Measurements from ENCODE around the gene GMPR.
"Not testable (repeated sequence)": the region's sequence is repeated elsewhere in the genome, so short reads cannot be mapped to it uniquely, and the experiment has no call there.

Gene GMPR

DNA sequence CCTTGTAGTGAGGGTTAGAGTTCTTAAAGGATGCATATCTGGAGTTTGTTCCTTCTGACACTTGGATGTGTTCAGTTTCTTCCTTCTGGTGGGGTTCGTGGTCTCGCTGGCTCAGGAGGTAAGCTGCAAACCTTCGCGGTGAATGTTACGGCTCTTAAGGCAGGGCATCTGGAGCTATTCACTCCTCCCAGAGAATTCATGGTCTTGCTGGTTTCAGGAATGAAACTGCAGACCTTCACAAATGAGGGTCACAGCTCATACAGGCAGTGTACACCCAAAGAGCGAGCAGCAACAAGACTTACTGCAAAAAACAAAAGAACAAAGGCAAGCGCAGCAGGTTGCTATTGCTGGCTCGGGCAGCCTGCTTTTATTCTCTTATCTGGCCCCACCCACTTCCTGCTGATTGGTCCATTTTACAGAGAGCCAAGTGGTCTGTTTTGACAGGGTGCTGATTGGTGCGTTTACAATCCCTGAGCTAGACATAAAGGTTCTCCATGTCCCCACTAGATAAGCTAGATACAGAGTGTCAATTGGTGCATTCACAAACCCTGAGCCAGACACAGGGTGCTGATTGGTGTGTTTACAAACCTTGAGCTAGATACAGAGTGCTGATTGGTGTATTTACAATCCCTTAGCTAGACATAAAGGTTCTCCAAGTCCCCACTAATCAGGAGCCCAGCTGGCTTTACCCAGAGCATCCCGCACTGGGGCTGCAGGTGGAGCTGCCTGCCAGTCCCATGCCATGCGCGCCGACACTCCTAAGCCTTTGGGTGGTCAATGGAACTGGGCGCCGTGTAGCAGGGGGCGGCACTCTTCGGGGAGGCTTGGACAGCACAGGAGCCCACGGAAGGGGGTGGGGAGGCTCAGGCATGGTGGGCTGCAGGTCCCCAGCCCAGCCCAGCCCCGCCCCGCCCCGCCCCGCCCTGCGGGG is 12.0 kb upstream of the GMPR start:
- DNase-seq: not testable (repeated sequence)

DNA sequence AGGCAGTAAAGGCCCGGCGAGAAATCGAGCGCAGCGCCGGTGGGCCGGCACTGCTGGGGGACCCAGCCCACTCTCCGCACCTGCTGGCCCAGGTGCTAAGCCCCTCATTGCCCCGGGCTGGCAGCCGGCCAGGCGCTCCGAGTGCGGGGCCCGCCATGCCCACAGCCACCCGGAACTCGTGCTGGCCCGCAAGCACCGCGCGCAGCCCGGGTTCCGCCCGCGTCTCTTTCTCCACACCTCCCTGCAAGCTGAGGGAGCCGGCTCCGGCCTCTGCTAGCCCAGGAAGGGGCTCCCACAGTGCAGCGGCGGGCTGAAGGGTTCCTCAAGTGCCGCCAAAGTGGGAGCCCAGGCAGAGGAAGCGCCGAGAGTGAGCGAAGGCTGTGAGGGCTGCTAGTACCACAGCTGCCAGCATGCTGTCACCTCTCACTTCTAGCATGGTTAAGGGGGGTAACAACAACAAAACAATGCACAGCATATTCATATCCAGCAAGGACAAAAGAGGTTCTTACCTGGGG is 11.3 kb upstream of the GMPR start:
- DNase-seq: no peak

DNA sequence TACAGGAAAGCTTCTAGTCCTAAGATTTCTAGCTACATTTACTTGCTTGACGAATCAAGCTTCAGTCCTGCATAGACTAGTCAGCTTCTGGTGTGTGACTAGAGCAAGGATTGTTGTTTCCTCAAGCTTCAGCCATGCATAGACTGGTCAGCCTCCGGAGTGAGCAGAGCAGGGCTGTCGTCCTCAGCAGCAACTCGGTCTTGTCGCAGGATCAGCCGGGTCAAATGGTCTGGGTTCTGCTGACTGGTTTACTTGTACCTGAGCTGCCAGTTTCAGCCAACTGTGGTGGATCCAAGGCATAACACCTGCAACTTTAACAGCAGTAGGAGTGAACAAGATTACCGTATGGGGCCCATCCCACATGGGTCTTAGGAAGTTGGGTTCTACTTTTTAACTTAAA is 10.8 kb upstream of the GMPR start:
- no peak for DNase-seq

DNA sequence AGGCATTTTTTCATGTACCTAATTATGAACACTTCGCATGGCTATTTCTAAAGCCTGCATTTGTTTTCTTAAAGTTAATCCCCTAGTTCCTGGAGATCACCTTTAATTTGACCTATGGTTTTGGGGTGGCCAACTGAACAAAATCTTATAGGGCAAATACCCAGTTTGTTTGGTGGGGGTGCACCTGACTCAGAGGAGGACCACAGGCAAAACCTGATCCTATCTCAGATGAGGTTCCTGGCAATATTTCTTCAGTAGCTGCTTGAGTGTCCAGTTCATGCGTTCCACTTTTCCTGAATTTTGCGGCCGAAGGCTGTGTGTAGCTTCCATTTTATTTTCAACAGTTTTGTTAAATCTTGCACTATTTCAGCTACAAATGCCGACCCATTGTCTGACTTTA is 10.3 kb upstream of the GMPR start:
- DNase-seq: no peak

DNA sequence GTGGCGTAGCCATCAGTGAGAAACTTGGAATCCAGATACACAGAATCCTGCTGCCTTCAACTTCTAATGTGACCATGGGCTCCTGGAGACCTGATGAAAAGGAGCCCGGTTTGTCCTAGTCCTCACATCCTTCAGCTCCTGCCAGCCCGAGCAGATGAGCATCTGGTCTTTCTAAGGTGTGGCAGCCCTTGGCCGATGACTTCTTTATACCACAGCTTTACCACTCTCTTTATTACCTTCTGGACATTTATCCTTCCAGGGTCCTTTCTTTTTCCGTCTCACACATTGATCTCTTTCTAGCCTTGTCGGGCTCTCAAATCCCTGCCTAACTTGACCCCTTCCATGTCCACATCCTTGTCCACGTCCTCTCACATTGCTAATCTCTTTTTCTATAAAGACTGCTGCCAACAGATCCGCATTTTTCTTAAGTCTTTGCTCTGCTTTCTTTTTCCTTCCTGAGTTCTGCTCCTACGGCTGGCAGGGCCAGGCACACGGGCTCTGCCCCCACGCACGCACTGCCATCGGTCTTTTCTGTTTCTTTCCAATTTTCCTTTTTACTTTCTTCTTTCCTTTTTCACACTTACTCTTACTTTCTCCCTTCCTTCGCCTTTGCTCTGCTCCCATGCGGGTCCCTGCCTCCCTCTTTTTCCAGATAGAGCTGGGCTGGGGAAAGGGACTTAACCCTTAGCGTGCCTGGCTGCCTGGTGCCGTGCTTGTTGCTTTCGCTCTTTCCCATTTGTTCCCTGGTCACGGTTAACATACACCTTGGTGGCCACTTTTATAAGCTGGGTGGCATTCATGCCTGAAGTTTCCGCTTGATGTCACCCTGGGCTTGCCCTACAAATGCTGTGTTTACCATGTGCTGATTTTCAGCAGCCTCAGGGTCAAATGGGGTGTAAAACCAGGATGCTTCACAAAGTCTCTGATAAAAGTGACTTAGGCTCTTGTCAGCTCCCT is 9.4 kb upstream of the GMPR start:
- no peak for DNase-seq

DNA sequence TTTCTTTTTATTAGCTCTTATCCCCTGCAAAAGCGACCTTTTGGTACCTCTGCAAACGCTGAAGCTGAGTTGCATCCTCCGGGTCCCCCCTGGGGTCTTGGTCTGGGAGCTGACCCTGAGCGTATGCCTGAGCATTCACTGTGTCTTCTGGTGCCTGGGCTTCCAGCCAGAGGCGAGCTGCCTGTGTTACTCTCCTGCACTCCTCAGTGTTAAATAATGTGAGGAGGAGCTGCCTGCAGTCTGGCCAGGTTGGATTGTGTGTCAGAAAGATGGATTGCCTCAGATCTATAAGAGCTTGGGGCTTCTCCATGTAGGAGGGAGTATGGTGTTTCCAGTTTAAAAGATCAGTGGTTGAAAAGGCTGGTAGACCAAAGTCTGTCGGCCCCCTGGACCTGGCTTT is 8.7 kb upstream of the GMPR start:
- DNase-seq: no peak

DNA sequence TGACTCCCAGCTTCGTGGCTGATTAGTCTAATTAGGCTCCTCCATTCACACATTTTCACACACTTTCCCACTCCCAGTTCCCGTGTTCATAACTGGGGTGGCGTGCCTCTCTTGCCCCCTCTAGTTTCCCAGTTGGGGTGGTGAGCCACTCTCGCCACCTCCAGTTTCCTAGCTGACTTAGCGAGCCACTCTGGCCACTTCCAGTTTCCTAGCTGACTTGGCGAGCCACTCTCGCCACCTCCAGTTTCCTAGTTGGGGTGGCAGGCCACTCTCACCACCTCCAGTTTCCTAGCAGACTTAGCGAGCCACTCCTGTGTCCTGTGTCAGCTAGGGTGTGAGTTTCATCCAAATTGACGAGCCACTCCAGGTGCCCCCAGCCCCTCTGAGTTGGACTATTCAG is 7.4 kb upstream of the GMPR start:
- DNase-seq: no peak

DNA sequence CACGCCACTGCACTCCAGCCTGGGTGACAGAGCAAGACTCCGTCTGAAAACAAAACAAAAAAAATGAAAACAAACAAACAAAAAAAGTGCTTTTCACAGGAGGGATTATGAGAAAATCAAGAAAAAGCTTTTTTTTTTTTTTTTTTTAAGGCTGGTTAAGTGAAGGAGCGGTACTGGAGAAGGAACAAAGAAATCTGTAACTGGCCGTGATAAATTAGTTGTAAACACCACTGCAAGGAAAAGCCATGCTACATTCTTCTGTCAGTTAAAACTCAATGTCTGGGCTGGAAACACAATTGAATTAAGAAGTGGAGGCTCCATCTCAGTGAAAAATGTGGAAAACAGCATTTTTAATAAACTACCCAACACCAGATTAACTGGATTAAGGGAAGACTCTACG is 6.3 kb upstream of the GMPR start:
- DNase-seq: no peak

DNA sequence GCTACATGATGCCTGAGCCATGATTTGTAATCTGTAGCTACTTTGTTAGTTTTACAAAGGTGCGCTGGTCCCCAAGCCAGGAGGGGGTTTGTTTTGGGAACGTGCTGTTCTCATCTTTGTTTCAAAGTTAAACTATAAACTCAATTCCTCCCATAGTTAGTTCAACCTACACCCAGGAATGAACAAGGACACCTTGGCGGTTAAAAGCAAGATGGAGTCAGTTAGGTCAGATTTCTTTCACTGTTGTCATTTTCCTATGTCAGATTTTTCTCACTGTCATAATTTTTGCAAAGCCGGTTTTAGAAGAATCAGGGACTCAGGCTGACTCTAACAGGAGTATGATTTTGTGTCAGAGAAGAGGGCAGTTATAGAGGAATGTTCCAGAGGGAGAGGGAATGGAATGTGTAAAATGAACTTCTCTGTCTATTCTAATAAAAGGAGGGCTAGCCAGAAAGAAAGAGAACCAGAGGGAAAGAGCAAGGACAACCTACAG is 2.3 kb upstream of the GMPR start:
- DNase-seq: no peak

DNA sequence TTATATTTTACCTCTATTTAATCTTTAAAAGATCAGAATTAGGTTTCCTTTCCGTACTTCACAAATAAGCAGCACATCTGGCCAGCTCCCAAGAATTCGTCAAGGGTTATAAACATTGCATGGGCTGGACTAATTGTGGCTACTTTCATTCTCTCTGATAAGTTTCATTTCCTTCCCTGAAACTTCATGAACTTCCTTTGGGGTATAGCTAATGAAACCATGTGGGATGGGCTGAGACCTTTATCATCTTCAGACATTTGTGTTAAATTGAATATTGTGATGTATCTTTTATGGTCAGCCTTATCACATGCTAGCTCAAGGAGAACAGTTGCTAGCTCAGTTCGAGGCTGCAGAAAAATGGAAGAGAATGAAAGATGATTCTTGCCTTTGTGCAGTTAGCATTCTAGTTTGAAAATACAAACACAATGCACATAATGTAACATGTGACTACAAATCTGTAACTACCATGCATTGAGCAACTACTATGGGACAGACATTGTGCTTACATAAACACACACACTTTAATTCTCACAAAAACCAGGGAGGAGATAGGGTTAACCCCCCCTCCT is 1.7 kb upstream of the GMPR start:
- no peak for DNase-seq

DNA sequence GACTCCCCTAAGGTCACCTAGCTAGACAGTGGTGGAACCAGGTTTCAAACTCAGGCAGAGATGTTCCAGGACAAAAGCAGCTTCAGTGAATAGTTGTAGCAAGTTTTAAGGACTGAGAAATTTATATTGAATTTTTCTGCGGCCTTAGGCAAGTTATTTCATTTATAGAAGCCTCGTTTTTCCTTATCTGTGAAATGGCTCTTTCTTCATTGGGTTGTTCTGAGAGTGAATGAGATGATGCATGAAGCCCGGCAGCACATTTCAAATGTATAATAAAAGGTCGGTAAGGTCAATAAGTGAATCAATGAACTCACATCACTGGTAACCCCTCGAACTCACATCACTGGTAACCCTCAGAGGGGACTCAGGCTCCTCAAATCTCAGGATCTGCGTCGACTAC is 1.1 kb upstream of the GMPR start:
- DNase-seq: no peak

DNA sequence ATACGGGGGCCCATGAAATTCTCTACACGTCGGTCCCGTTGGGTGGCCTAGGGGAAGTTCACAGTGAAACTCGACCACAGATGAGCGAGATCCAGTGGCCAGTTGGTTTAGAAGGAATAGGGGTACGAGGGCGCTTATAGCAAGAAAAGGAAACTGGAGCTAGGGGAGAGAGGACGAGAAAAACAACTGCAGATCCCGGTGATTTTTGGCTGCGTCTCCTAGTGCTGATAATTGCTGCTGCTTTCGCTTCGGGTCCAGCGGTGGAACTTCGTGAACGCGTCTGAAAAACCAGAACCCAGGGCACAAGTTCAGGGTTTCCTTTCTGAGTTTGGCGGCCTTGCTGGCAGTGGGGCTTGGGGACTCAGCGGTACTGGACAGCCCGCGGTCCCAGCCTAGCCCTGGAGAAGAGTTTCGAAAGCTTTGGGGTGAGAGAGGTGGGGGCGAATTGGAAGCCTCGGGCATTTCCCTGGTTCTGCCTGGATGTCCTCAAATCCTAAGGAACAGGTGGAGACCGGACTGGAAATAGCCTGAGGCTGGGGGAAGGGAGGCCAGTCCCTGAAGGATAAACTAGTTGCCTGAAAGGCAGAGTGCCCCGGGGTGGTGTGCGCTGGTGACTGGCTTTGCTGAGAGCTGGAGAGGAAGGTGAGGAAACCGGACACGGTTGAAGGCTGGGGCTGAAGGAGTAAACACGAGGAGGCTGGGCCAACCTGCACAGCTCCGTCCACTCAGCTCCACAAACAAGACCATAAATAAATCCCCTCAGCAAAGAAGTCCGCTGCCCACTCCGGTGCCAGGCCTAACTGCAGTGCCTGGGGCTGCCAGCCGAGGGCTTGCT is 793 bp downstream of the GMPR start:
- DNase-seq: no peak

DNA sequence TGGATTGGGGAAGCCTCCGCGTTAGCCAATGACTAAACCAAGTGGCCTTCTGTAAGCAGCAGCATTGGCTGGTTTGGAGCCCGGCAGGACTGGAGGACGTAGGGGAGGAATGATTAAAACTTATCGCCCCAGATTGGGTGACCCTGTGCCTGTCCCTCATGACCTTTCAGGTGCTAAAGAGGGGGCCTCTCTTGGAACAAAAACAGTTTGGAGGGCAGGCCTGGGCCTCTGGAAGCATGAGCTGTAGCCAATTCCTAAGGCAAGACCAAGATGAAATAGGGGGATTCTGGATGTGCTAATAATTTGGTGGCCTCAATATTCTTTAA is 1.4 kb downstream of the GMPR start:
- no peak for DNase-seq

DNA sequence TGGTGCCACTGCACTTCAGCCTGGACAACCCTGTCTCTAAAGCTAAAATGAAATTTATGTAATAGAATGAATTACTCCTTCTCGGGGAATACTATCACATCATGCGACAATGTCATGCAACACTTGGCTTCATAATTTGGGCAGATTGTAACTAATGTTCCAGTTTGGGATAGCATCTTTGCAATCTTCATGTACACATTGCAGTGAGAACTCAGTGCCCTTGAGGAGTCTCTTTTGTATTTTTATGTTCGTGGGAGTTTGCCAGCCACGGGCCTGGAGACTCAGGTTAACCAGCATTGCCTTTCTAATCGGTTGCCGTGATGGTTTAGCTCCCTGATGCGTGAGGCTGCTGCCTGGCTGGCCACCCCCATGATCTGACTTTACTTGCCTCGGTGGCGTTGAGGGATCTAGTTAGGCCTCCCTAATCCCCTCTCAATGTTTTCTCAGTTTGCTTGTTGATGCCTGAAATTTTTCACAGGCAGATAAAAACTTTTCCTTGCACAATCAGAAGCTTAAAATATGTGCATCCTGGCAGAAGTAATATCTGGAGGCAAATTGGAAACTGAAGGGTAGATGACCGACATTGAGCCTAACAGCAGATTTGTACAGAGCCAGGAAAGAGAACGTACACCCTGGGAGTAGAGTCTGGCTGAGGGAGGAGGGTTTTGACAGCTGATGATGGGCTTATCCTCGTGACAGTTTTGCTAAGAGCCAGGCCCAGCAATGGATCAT is 2.4 kb downstream of the GMPR start:
- no peak for DNase-seq

DNA sequence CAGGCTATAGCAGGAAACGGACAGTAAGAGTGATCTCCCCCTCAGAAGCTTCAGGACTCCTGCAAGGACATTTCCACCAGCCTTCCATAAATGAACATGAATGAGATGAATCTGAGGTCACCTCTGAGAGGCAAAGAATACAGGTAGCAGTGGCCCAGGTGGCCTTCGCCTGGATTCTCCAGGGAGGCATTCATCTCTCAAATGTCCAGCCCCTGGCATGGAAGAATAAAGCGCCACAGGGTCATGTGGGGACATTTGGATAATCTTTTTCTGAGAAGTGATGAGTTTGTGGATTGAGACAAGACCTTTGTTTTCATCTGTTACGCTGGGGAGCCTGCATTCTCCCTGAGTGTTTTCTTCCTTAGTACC is 2.9 kb downstream of the GMPR start:
- DNase-seq: no peak

DNA sequence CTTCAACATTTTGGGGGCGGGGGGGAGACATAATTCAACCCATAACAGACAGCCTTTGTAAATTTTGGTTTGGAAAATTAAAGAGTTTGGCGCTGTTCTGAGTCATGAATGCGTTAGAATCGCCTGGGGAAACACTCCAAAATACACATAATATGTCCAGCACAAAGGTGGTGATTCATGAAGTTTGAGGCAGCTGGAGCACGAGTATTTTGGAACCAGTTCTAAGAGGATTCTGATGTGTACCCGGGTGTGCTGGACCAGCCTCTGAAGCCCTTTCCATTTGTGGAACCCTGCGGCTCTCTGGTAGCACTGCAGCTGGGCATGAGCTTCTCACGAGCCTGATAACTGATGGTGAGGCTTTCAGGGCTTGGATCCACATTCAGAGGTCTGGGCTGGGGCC is 4.7 kb downstream of the GMPR start:
- DNase-seq: no peak

DNA sequence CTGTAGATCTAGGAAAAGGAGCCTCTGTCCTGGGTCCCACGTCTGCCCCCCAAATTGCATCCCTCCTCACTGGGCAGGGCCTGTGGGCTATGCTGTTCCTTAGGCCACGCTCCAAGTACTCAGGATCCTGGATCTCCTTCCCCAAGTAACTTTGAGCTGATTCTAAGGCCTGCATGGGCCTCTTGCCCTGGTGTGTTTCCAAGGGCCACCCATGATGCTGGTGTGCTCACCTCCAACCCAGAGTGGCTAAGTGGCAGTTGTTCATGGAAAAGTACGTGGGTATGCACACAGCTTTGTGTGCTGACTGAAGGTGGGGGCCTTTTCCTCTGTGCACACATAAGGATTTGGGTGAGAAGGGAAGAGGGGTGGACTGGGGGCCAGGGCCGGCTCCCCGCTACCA is 5.3 kb downstream of the GMPR start:
- no peak for DNase-seq

DNA sequence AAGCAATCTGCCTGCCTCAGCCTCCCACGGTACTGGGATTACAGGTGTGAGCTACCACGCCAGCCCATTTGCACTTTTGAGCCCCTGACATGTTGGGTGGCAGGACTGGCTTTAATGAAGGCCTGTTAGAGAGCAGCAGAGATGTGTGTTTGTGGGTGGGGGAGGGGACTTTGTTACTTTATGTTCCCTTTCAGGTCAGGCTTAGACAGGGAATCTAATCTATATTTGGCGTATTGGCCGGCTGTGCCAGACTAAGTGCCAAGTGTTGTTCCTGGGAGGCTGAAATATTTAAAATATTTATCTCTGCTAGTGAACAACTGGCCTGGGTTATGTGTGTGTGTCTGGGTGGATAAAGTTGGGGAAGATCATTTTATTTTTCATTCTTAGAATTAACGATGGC is 6.1 kb downstream of the GMPR start:
- DNase-seq: no peak

DNA sequence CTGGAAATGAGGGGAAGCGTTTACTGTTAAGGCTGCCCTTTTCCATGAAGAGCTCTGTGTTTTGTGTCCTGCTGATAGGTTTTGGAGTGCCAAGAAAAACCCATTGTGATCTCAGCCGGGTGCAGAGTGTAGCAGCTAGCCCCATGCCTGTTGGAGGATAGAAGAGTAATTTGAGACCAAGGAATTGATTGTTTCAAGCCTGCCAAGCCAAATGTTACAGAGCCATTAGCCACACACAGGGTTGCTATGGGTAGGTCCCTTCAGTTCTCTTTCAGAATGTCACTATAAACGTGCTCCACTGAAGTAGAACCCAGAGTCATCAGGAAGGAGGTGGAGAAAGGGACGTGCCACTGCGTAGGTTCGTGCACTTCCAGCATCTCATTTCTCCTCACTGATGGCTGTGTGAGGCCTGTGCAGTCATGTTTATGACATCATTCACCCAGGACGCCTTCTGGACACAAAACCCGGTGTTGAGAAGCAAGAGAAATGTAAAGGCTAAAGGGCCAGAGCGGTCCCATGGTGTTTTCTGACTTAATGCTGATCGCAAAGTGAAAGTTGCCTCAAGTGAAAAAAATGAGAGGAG is 6.6 kb downstream of the GMPR start:
- DNase-seq: no peak

DNA sequence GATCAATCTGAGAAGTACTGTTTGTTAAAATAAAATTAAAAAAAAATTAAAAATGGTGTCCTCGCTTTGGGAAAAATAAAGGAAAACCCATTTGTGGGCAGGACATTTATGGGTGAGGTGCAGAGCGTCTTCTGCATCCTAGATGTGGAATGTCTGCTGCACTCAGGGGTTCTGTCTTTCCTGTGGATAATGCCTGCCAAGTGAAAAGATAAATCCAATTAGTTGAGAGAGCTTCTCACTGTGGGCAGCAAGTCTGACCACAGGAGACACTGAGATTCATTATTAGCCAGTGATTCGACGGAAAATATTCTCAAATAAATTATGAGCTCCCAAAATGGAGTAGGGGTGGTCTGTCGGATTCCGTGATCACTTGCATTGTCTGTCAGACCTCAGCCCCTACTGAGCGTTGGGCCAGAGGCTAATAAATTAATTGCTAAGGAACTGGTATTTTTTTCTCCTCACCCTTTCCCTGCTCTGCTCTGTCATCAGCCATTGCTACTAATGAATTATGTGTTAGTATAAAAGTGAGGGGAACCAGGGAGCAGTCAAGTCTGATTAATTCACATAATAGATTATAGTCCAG is 10.0 kb downstream of the GMPR start:
- no peak for DNase-seq

DNA sequence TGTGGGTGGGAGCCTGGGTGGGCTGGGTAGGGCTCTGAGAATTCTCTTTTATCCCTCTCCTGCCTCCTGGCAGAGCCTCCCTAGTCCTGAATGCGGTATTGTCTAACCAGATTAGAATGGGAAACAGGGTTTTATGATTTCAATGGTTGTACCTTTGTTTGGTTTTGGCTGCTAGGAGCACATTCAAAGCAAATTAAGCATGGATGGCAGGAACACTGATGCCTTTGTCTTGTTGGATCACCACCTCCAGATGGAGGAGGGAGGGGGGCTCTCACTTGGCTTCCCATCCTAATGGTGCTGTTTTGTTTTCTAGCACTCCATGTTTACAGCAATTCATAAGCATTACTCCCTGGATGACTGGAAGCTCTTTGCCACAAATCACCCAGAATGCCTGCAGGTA is 11.6 kb downstream of the GMPR start:
- no peak for DNase-seq
